Nucleus accumbens (tissue), 56 donors: ENCODE measurements around the gene GREM1.

ENCODE experiments used
- DNase-seq, 56 donors: peaks; one replicate each; lab custom pipeline; 2025; lab: John Stamatoyannopoulos, UW

Gene GREM1

GRCh38 chr15:32717426-32718226 lies at the start of gene GREM1:
TSS of gene GREM1 (plus strand) at chr15:32718004. CDS start at chr15:32730691, 12,687 bp downstream.
- peak in 37 of 56 donors; percentile 11 to 71 (median 44) for DNase-seq

- no peak for DNase-seq
Observed at GRCh38 chr15:32668942-32669341, 48.9 kb upstream of the GREM1 start.

- DNase-seq = peak in 53 of 56 donors; percentile 10 to 87 (median 66)
Observed at GRCh38 chr15:32669896-32670611, 47.8 kb upstream of the GREM1 start.

- DNase-seq = no peak
Observed at GRCh38 chr15:32670623-32671022, 47.2 kb upstream of the GREM1 start.

GRCh38 chr15:32671339-32672325 lies 46.2 kb upstream of the GREM1 start:
- peak in 42 of 56 donors; percentile 4 to 68 (median 38) for DNase-seq

- DNase-seq = no peak
Observed at GRCh38 chr15:32674681-32675080, 43.1 kb upstream of the GREM1 start.

- no peak for DNase-seq
Observed at GRCh38 chr15:32675466-32675865, 42.3 kb upstream of the GREM1 start.

GRCh38 chr15:32676169-32676568 lies 41.6 kb upstream of the GREM1 start:
- DNase-seq = no peak

GRCh38 chr15:32677238-32677750 lies 40.5 kb upstream of the GREM1 start:
- DNase-seq = no peak

GRCh38 chr15:32679298-32679690 lies 38.5 kb upstream of the GREM1 start:
- DNase-seq = no peak

GRCh38 chr15:32682569-32682968 lies 35.2 kb upstream of the GREM1 start:
- no peak for DNase-seq

GRCh38 chr15:32682977-32683630 lies 34.7 kb upstream of the GREM1 start:
- DNase-seq = no peak

GRCh38 chr15:32683906-32684584 lies 33.8 kb upstream of the GREM1 start:
- DNase-seq = peak in 16 of 56 donors; percentile 8 to 55 (median 32)

- DNase-seq = no peak
Observed at GRCh38 chr15:32685576-32685975, 32.2 kb upstream of the GREM1 start.

- no peak for DNase-seq
Observed at GRCh38 chr15:32687556-32687955, 30.2 kb upstream of the GREM1 start.

GRCh38 chr15:32688151-32688639 lies 29.6 kb upstream of the GREM1 start:
- no peak for DNase-seq

GRCh38 chr15:32690941-32691688 lies 26.7 kb upstream of the GREM1 start:
- no peak for DNase-seq

- peak in 12 of 56 donors; percentile 5 to 39 (median 15) for DNase-seq
Observed at GRCh38 chr15:32691689-32692038, 26.1 kb upstream of the GREM1 start.
